Measurements from ENCODE around the gene ITGAE. TPM values are rescaled to one million over a fixed set of nuclear protein-coding genes. Genes with fewer than 3 reads are reported as not detected.

ITGAE gene
- total RNA-seq, 1 experiment from 2014 or later, result 60.2 TPM

DNA sequence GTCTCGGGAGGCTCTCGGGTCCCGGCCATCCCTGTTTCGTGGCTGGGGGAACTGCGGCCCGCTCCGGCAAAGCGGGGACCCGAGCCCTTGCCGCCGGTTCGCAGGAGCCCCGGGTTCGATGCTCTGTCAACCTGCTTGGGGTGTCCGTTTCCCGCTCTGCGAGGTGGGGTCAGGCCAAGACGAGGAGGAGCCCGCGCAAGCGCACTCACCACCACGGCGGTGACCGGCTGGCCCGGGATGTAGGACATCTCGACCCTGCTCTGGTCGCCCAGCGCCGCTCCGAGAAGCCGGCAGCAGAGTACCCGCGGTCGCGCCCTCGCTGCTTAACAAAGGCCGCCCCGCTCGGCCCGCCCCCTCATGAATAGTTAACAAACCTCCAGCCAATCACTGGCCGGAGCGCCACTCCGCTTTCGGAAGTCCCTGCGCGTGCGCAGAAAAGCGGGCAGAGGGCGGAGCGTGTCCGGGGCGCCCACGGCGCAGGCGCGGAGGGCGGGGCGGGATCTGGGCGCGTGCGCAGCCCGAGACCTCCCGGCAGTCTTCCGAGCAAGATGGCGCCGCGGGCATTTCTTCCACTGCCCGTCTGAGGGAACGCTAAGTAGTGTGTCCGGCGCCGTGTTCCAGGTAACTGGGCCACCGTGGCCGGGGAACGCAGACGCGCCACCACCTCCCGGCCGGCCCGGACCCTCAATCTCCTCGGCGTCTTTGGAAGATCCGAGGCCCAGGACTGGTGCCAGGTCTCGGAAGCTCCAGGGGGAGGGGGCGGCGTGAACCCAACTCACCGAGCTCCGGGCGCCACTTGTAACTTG is 132.5 kb downstream of the ITGAE start, which contains the start of the genes EMC6 and TAX1BP3:
Gene EMC6, plus strand, starts transcription at position 534 of the 806 bp plus-strand sequence. CDS start 335 bp downstream, outside the sequence.
Gene TAX1BP3, minus strand, starts transcription at position 300 of the 806 bp plus-strand sequence. Its CDS starts 52 bp downstream, at position 248.
- Histone ChIP-seq H3K4me3 (ENCODE audit: low read depth, low read length, poor library complexity, severe bottlenecking) (peak within 1 kb of the TSS; percentile 100), H3K4me1 (ENCODE audit: insufficient read depth, low read length, poor library complexity, severe bottlenecking) (peaks cover 7% of the 10 kb centered on the region), H3K27me3 (replicated peaks; ENCODE audit: insufficient read depth, low read depth, low read length, poor library complexity) (no peaks in the 10 kb centered on the region), H3K9me3 (ENCODE audit: low read depth, low read length, poor library complexity, severe bottlenecking) (no peaks in the 10 kb centered on the region), H3K36me3 (ENCODE audit: insufficient read depth, low read length, poor library complexity, severe bottlenecking) (peaks cover 10% of the 10 kb centered on the region), H3K27ac (ENCODE audit: low read depth, low read length, poor library complexity, severe bottlenecking) (peak within 1 kb of the TSS; percentile 92)
- no TSS peak for BruUV-seq (replicated peaks)
- POLR2A ChIA-PET (ENCODE audit: low non-redundant PET), result no interaction called here
- TF ChIP-seq, protein P1, sequence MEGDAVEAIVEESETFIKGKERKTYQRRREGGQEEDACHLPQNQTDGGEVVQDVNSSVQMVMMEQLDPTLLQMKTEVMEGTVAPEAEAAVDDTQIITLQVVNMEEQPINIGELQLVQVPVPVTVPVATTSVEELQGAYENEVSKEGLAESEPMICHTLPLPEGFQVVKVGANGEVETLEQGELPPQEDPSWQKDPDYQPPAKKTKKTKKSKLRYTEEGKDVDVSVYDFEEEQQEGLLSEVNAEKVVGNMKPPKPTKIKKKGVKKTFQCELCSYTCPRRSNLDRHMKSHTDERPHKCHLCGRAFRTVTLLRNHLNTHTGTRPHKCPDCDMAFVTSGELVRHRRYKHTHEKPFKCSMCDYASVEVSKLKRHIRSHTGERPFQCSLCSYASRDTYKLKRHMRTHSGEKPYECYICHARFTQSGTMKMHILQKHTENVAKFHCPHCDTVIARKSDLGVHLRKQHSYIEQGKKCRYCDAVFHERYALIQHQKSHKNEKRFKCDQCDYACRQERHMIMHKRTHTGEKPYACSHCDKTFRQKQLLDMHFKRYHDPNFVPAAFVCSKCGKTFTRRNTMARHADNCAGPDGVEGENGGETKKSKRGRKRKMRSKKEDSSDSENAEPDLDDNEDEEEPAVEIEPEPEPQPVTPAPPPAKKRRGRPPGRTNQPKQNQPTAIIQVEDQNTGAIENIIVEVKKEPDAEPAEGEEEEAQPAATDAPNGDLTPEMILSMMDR (conservative IDR thresholded peaks at IDR 0.05; ENCODE audit: low read depth, low read length), result no peak
- no peak for TF ChIP-seq EZH2 (IDR thresholded peaks at IDR 0.05; ENCODE audit: borderline replicate concordance, low read depth, low read length, poor library complexity, severe bottlenecking)
- CTCF ChIA-PET, result no interaction called here
- DNase-seq (ENCODE audit: low spot score), result peak; percentile 98
- intact Hi-C loops (cut with micrococcal nuclease; ENCODE audit: unreplicated experiment), result no loop called here

DNA sequence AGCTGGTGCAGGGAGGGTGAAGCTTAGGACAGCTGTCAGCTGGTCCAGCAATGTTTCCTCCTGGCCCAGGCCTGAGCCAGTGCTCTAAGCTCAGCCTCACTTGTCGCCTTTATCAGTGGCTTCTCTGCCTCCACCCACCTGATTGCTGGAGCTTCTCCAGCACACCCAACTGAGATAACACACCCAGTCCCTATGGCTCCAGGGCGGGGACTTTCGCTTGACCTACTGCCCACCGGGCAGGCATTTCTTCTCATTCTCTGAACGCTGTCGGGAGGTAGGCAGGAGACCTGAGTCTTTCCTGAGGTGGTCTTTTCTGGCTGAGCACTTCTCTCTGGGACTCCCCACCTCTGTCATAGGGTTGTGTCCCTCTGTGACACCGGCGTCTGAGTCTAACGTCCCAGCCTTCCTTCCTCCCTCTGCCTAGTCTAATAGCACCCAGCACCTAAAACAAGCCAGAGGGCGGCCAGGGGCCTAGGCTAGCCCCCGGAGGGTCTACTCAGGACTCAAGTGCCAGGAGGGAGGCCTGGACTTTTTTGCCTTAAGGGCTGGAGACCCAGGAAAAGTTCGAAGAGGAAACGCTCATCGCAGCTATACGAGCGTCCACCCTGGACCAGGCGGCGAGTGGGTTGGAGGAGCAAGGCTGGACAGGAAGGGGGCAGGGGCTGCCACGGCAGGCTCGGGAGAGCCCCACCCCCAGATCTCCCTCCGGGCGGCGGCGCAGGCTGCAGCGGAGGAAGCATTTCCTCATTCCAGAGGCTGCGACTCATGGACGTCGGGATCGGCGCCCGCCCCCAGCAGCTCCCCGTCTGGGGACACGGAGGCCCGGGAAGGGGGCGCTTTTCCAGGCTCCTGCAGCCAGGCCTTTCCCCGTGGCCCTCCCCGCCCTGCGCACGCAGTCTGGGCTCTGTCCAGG is 133.4 kb downstream of the ITGAE start:
- ChIA-PET POLR2A (ENCODE audit: low non-redundant PET) (no interaction called here), CTCF (no interaction called here)
- intact Hi-C loops (cut with micrococcal nuclease; ENCODE audit: unreplicated experiment), result no loop called here
- Histone ChIP-seq H3K4me3 (ENCODE audit: low read depth, low read length, poor library complexity, severe bottlenecking) (peak overlapping the region; percentile 100), H3K4me1 (ENCODE audit: insufficient read depth, low read length, poor library complexity, severe bottlenecking) (peaks cover 7% of the 10 kb centered on the region), H3K27me3 (replicated peaks; ENCODE audit: insufficient read depth, low read depth, low read length, poor library complexity) (no peaks in the 10 kb centered on the region), H3K36me3 (ENCODE audit: insufficient read depth, low read length, poor library complexity, severe bottlenecking) (peaks cover 16% of the 10 kb centered on the region), H3K9me3 (ENCODE audit: low read depth, low read length, poor library complexity, severe bottlenecking) (no peaks in the 10 kb centered on the region), H3K27ac (ENCODE audit: low read depth, low read length, poor library complexity, severe bottlenecking) (peak overlapping the region; percentile 92)
- BruUV-seq (replicated peaks), result no TSS peak
- TF ChIP-seq EZH2 (IDR thresholded peaks at IDR 0.05; ENCODE audit: borderline replicate concordance, low read depth, low read length, poor library complexity, severe bottlenecking), result no peak
- TF ChIP-seq, protein P1 (conservative IDR thresholded peaks at IDR 0.05; ENCODE audit: low read depth, low read length), result no peak
- DNase-seq (ENCODE audit: low spot score), result peak; percentile 80

DNA sequence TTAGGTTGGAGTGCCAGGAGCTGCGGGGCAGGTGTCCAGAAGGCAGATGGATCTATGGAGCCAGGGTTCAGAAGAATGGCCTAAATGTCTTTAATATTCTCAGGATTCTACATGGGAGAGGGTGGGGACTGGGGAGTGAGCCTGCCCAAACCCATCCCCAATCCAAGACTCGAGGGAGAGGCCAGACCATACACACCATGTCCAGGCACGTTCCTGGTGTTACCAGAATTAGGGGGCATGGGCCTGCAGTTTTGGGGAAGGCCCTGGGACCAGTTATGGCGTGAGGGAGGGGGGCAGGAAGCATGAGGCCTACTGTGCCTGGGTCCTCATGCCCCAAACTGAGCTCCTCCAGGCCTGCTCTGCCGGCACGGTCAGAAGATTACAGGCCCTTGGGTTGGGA is 134.5 kb downstream of the ITGAE start:
- intact Hi-C loops (cut with micrococcal nuclease; ENCODE audit: unreplicated experiment), result no loop called here
- Histone ChIP-seq H3K9me3 (ENCODE audit: low read depth, low read length, poor library complexity, severe bottlenecking) (no peaks in the 10 kb centered on the region), H3K27ac (ENCODE audit: low read depth, low read length, poor library complexity, severe bottlenecking) (no peak overlapping the region), H3K4me1 (ENCODE audit: insufficient read depth, low read length, poor library complexity, severe bottlenecking) (peaks cover 7% of the 10 kb centered on the region), H3K27me3 (replicated peaks; ENCODE audit: insufficient read depth, low read depth, low read length, poor library complexity) (no peaks in the 10 kb centered on the region), H3K36me3 (ENCODE audit: insufficient read depth, low read length, poor library complexity, severe bottlenecking) (peaks cover 16% of the 10 kb centered on the region), H3K4me3 (ENCODE audit: low read depth, low read length, poor library complexity, severe bottlenecking) (no peak overlapping the region)
- no peak for DNase-seq (ENCODE audit: low spot score)
- no TSS peak for BruUV-seq (replicated peaks)
- CTCF ChIA-PET, result no interaction called here
- POLR2A ChIA-PET (ENCODE audit: low non-redundant PET), result no interaction called here
- no peak for TF ChIP-seq EZH2 (IDR thresholded peaks at IDR 0.05; ENCODE audit: borderline replicate concordance, low read depth, low read length, poor library complexity, severe bottlenecking)
- TF ChIP-seq, protein P1 (conservative IDR thresholded peaks at IDR 0.05; ENCODE audit: low read depth, low read length), result no peak

Data from A673 (cell line).